HCT116 (cell line): ENCODE data around the gene MARCHF6.

Experiments used
- CTCF ChIP-seq, 3 experiments: fragments of 200-600 bp in 1 of 3; sonication (generic) in 1 of 3; IDR thresholded peaks in 2 of 3; conservative IDR thresholded peaks in 1 of 3; 2 replicates each; pipeline ENCODE4 v1.5.1; 2012 to 2017; ENCODE audit warnings: low read depth in 2 of 3, low read length in 2 of 3, antibody characterized with exemption in 1 of 3, borderline replicate concordance in 1 of 3, control low read depth in 1 of 3, mild to moderate bottlenecking in 1 of 3, mixed read lengths in 1 of 3, mixed run types in 1 of 3, moderate library complexity in 1 of 3; ENCODE audit not compliant: insufficient read depth in 1 of 3
- EZH2 ChIP-seq: fragments of 200-600 bp; sonication (generic); IDR thresholded peaks from 2 replicates; pipeline ENCODE4 v1.6.1; 2017; ENCODE audit warnings: antibody characterized with exemption, mixed run types
- EZH2phosphoT487 ChIP-seq: fragments of 200-600 bp; IDR thresholded peaks from 2 replicates; pipeline ENCODE4 v1.6.1; 2018; ENCODE audit warnings: antibody characterized with exemption, borderline replicate concordance
- MAX ChIP-seq: IDR thresholded peaks from 2 replicates; pipeline ENCODE4 v1.6.1; 2012
- POLR2A ChIP-seq: IDR thresholded peaks from 2 replicates; pipeline ENCODE4 v1.7.0; 2011; ENCODE audit warnings: borderline replicate concordance; ENCODE audit not compliant: insufficient read depth, insufficient read length; ENCODE audit errors: extremely low read depth
- RAD21 ChIP-seq: IDR thresholded peaks from 2 replicates; pipeline ENCODE4 v1.6.1; 2012; ENCODE audit warnings: low read depth, mild to moderate bottlenecking
- YY1 ChIP-seq: IDR thresholded peaks from 2 replicates; pipeline ENCODE4 v1.6.1; 2011; ENCODE audit warnings: low read length, low read depth, moderate library complexity, mild to moderate bottlenecking; ENCODE audit not compliant: insufficient replicate concordance; ENCODE audit errors: extremely low read depth

- TF ChIP-seq EZH2phosphoT487 (no peak), MAX (no peak), POLR2A (no peak), RAD21 (peak; percentile 58), CTCF (IDR thresholded peaks at IDR 0.05 in 2 of 3, conservative IDR thresholded peaks at IDR 0.05 in 1 of 3; ENCODE audit: borderline replicate concordance in 1 of 3, insufficient read depth in 1 of 3, low read depth in 2 of 3, low read length in 2 of 3) (peak; percentile 18 to 68 (median 49); a peak in 4 of 6 replicates), EZH2 (no peak), YY1 (no peak)
Measured at GRCh38 chr5:10364186-10364689, 10.7 kb downstream of the MARCHF6 start.
